Hepatocyte (in vitro differentiated cells): ENCODE results near the gene MRPS18B. TPM values are rescaled to one million over a fixed set of nuclear protein-coding genes. Genes with fewer than 3 reads are reported as not detected.
A peak's percentile ranks its signal among the peaks of the same experiment; 100 is the strongest.

Source experiments
- DNase-seq: peaks from one replicate; pipeline ENCODE4 v3.0.0-alpha.2; 2016; ENCODE audit warnings: low spot score
- H2AFZ ChIP-seq: fragments of 200-600 bp; sonication (generic); 2 replicates; pipeline ENCODE4 v1.6.0; 2016; ENCODE audit warnings: antibody characterized with exemption, mild to moderate bottlenecking
- H3K27ac ChIP-seq: fragments of 200-600 bp; sonication (generic); 2 replicates; pipeline ENCODE4 v1.5.1; 2016; ENCODE audit warnings: mild to moderate bottlenecking
- H3K27me3 ChIP-seq: fragments of 200-600 bp; sonication (generic); 2 replicates; pipeline ENCODE4 v1.6.1; 2016
- H3K36me3 ChIP-seq: fragments of 200-600 bp; sonication (generic); replicated peaks from 2 replicates; pipeline ENCODE4 v1.5.1; 2016; ENCODE audit warnings: low read depth; ENCODE audit not compliant: insufficient read depth
- H3K4me1 ChIP-seq: fragments of 200-600 bp; sonication (generic); 2 replicates; pipeline ENCODE4 v1.5.1; 2016; ENCODE audit warnings: mild to moderate bottlenecking, moderate library complexity; ENCODE audit not compliant: insufficient read depth
- H3K4me2 ChIP-seq: fragments of 200-600 bp; sonication (generic); 2 replicates; pipeline ENCODE4 v1.6.0; 2016
- H3K4me3 ChIP-seq: fragments of 200-600 bp; sonication (generic); 2 replicates; pipeline ENCODE4 v1.5.1; 2016; ENCODE audit warnings: mild to moderate bottlenecking
- H3K79me2 ChIP-seq: fragments of 200-600 bp; sonication (generic); 2 replicates; pipeline ENCODE4 v1.6.0; 2017; ENCODE audit warnings: mild to moderate bottlenecking
- H3K9me2 ChIP-seq: fragments of 200-600 bp; sonication (generic); replicated peaks from 2 replicates; pipeline ENCODE4 v1.6.0; 2017; ENCODE audit warnings: mild to moderate bottlenecking; ENCODE audit not compliant: insufficient read depth
- H3K9me3 ChIP-seq: fragments of 200-600 bp; sonication (generic); 2 replicates; pipeline ENCODE4 v1.5.1; 2016; ENCODE audit warnings: low read depth, mild to moderate bottlenecking
- H4K20me1 ChIP-seq: fragments of 200-600 bp; sonication (generic); 2 replicates; pipeline ENCODE4 v1.6.0; 2016; ENCODE audit warnings: mild to moderate bottlenecking; ENCODE audit not compliant: insufficient read depth, poor library complexity, severe bottlenecking
- CTCF ChIP-seq: fragments of 200-600 bp; sonication (generic); IDR thresholded peaks from 2 replicates; pipeline ENCODE4 v1.5.1; 2016; ENCODE audit warnings: antibody characterized with exemption, mild to moderate bottlenecking; ENCODE audit not compliant: poor library complexity
- EZH2 ChIP-seq: fragments of 200-600 bp; sonication (generic); IDR thresholded peaks from 2 replicates; pipeline ENCODE4 v1.6.1; 2016; ENCODE audit warnings: antibody characterized with exemption, mild to moderate bottlenecking, borderline replicate concordance
- EZH2phosphoT487 ChIP-seq: fragments of 200-600 bp; sonication (generic); IDR thresholded peaks from one replicate; pipeline ENCODE4 v1.6.1; 2018; ENCODE audit warnings: antibody characterized with exemption, mild to moderate bottlenecking, low read depth, moderate library complexity; ENCODE audit not compliant: unreplicated experiment, severe bottlenecking
- WGBS: methylation state at CpG from one replicate; pipeline ENCODE4 v1.1.6; 2016; ENCODE audit warnings: low lambda C conversion rate; ENCODE audit errors: missing lambda C conversion rate; 5-methylcytosine and 5-hydroxymethylcytosine counted together
- polyA plus RNA-seq: library from polyadenylated mRNA; unstranded; fragments of >200 nt; fragmentation: Nextera tagmentation; extraction: Ambion mirVana; gene quantifications from 2 replicates; pipeline ENCODE4 v1.2.1, GENCODE V29; 2016
- total RNA-seq: library from RNA; depleted of rRNA; stranded (reverse); fragments of >200 nt; gene quantifications from 2 replicates; pipeline ENCODE4 v1.2.3, GENCODE V29; 2014

Gene MRPS18B
- total and polyA plus RNA-seq, 2 experiments from 2014 or later = 38.7 to 59.4 TPM

GRCh38 chr6:30612213-30612612 lies 5.4 kb upstream of the MRPS18B start:
- peak overlapping the region; percentile 87 for H3K27ac ChIP-seq
- peaks cover 32% of the 10 kb centered on the region for H4K20me1 ChIP-seq
- H3K4me2 ChIP-seq = no peak overlapping the region
- no peaks in the 10 kb centered on the region for H3K27me3 ChIP-seq
- TF ChIP-seq CTCF (peak; percentile 44), EZH2 (no peak), EZH2phosphoT487 (no peak)
- no peaks in the 10 kb centered on the region for H3K9me3 ChIP-seq
- H3K4me3 ChIP-seq = no peak overlapping the region
- peaks cover 13% of the 10 kb centered on the region for H3K4me1 ChIP-seq
- H3K36me3 ChIP-seq = peaks cover 6% of the 10 kb centered on the region
- WGBS = 82% methylated on average over 1 of the region's 1 CpG
- no peak for DNase-seq
- no peak overlapping the region for H2AFZ ChIP-seq
- peaks cover 31% of the 10 kb centered on the region for H3K79me2 ChIP-seq
- no peaks in the 10 kb centered on the region for H3K9me2 ChIP-seq

- peaks cover 13% of the 10 kb centered on the region for H3K4me1 ChIP-seq
- H3K4me2 ChIP-seq = peak overlapping the region; percentile 79
- H2AFZ ChIP-seq = no peak overlapping the region
- H3K9me3 ChIP-seq = no peaks in the 10 kb centered on the region
- H3K9me2 ChIP-seq = no peaks in the 10 kb centered on the region
- H3K27me3 ChIP-seq = no peaks in the 10 kb centered on the region
- no peak for DNase-seq
- H3K27ac ChIP-seq = peak overlapping the region; percentile 87
- TF ChIP-seq CTCF (no peak), EZH2phosphoT487 (no peak), EZH2 (no peak)
- H3K4me3 ChIP-seq = no peak overlapping the region
- H3K36me3 ChIP-seq = peaks cover 6% of the 10 kb centered on the region
- 50% methylated on average over 6 of the region's 6 CpGs for WGBS
- peaks cover 29% of the 10 kb centered on the region for H4K20me1 ChIP-seq
- peaks cover 31% of the 10 kb centered on the region for H3K79me2 ChIP-seq
Measured at GRCh38 chr6:30612687-30613248, 4.9 kb upstream of the MRPS18B start.

GRCh38 chr6:30613251-30614043 lies 4.2 kb upstream of the MRPS18B start:
- Histone ChIP-seq H3K36me3 (peaks cover 6% of the 10 kb centered on the region), H3K4me1 (peaks cover 13% of the 10 kb centered on the region), H3K4me3 (no peak overlapping the region), H3K79me2 (peaks cover 36% of the 10 kb centered on the region), H2AFZ (no peak overlapping the region), H3K27ac (peak overlapping the region; percentile 87), H3K27me3 (no peaks in the 10 kb centered on the region), H3K9me3 (no peaks in the 10 kb centered on the region), H3K9me2 (no peaks in the 10 kb centered on the region), H4K20me1 (peaks cover 24% of the 10 kb centered on the region), H3K4me2 (peak overlapping the region; percentile 79)
- DNase-seq = no peak
- TF ChIP-seq EZH2 (no peak), EZH2phosphoT487 (no peak), CTCF (no peak)
